OCI-LY7 (cell line): ENCODE data around the gene ATP11A. TPM values are rescaled to one million over a fixed set of nuclear protein-coding genes. Genes with fewer than 3 reads are reported as not detected.

Source experiments
- BruUV-seq: library from RNA; stranded (reverse); fragments of 400-500 nt; replicated peaks from 2 replicates; lab custom pipeline; 2021; lab: Mats Ljungman, UMichigan
- CTCF ChIA-PET: fragments of 300-600 bp; sonication (Branson Sonifier 250); formaldehyde crosslinking; loops from one replicate; lab custom pipeline; 2022; ENCODE audit warnings: antibody characterized with exemption; ENCODE audit not compliant: unreplicated experiment; lab: Charles Lee
- POLR2A ChIA-PET: fragments of 300-600 bp; sonication (Branson Sonifier 250); formaldehyde crosslinking; loops from one replicate; lab custom pipeline; 2022; ENCODE audit warnings: antibody characterized with exemption; lab: Charles Lee
- DNase-seq: peaks from one replicate; pipeline ENCODE4 v3.0.0-alpha.2; 2015; ENCODE audit warnings: low spot score
- H2AFZ ChIP-seq: fragments of 200-600 bp; sonication (generic), shearing (Covaris generic); 2 replicates; pipeline ENCODE4 v1.6.1; 2014; ENCODE audit warnings: mild to moderate bottlenecking, antibody characterized with exemption, low read length, moderate library complexity
- H3K27ac ChIP-seq: fragments of 200-600 bp; sonication (generic); 2 replicates; pipeline ENCODE4 v1.5.1; 2014; ENCODE audit warnings: mixed run types, low read depth, mild to moderate bottlenecking, moderate library complexity, low read length, inconsistent platforms; ENCODE audit not compliant: poor library complexity, severe bottlenecking
- H3K36me3 ChIP-seq: fragments of 200-600 bp; sonication (generic); 2 replicates; pipeline ENCODE4 v1.6.1; 2014; ENCODE audit warnings: mild to moderate bottlenecking, antibody characterized with exemption, low read length, moderate library complexity, mixed read lengths; ENCODE audit not compliant: insufficient read depth
- H3K4me1 ChIP-seq: fragments of 200-600 bp; sonication (generic); 2 replicates; pipeline ENCODE4 v1.5.1; 2014; ENCODE audit warnings: mild to moderate bottlenecking, low read length; ENCODE audit not compliant: insufficient read depth, poor library complexity, severe bottlenecking
- H3K4me2 ChIP-seq: fragments of 200-600 bp; sonication (generic); 2 replicates; pipeline ENCODE4 v1.6.1; 2014; ENCODE audit warnings: mild to moderate bottlenecking, low read length
- H3K4me3 ChIP-seq: fragments of 200-600 bp; sonication (generic); 2 replicates; pipeline ENCODE4 v1.5.1; 2014; ENCODE audit warnings: mild to moderate bottlenecking, low read depth, low read length; ENCODE audit not compliant: poor library complexity, severe bottlenecking
- H3K79me2 ChIP-seq: fragments of 200-600 bp; sonication (generic); 2 replicates; pipeline ENCODE4 v1.6.1; 2016; ENCODE audit warnings: low read depth, mild to moderate bottlenecking, low read length, moderate library complexity, mixed read lengths; ENCODE audit not compliant: insufficient read depth
- H3K9me2 ChIP-seq: fragments of 200-600 bp; sonication (generic); 2 replicates; pipeline ENCODE4 v1.6.1; 2016; ENCODE audit warnings: mild to moderate bottlenecking, low read length, mixed read lengths; ENCODE audit not compliant: insufficient read depth
- H3K9me3 ChIP-seq: fragments of 200-600 bp; sonication (generic); 2 replicates; pipeline ENCODE4 v1.6.1; 2014; ENCODE audit warnings: mild to moderate bottlenecking, mixed run types, low read length, mixed read lengths
- H4K20me1 ChIP-seq: fragments of 200-600 bp; sonication (generic); 2 replicates; pipeline ENCODE4 v1.6.1; 2014; ENCODE audit warnings: mild to moderate bottlenecking, antibody characterized with exemption, low read length, moderate library complexity, mixed read lengths; ENCODE audit not compliant: insufficient read depth
- CTCF ChIP-seq: fragments of 200-600 bp; sonication (generic); conservative IDR thresholded peaks from 2 replicates; pipeline ENCODE4 v1.5.1; 2014; ENCODE audit warnings: mild to moderate bottlenecking, antibody characterized with exemption, low read length, moderate library complexity, mixed read lengths
- EZH2phosphoT487 ChIP-seq: fragments of 200-600 bp; sonication (generic); IDR thresholded peaks from 2 replicates; pipeline ENCODE4 v1.6.1; 2018; ENCODE audit warnings: low read depth, borderline replicate concordance, mild to moderate bottlenecking, mixed run types, antibody characterized with exemption, low read length, moderate library complexity, mixed read lengths
- intact Hi-C: fragments of 100-400 bp; cut with micrococcal nuclease; formaldehyde crosslinking; loops from one replicate; pipeline ENCODE4 v1.10.0; 2022; ENCODE audit not compliant: unreplicated experiment
- total RNA-seq, 2 experiments: library from RNA; depleted of rRNA in 1 of 2; stranded (reverse); fragments of >200 nt in 1 of 2; shearing (Covaris generic) in 1 of 2; gene quantifications; 2 replicates each; pipeline ENCODE4 v1.2.3, GENCODE V29; 2014 to 2022

The ATP11A gene
- total RNA-seq, 2 experiments from 2014 or later, result 8.8 to 23.1 TPM

DNA sequence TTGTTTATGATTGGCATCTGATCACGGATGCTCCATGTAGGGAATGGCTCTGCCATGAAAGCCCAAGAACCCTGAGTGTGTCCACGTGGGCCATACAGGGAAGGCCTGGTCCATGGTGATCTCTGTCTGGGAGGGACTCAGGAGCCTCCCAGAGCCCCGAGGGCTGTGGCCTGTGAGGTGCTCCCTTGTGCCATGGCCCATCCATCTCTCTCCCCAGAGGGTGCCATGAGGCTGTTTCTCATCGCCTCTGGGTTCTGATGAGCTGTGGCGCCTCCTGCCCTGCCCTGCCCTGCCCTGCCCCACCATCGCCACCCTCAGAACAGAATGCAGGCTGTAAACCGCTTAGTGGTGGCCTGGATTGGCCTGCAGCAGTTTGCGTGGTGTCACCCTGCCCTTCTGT, 83.1 kb downstream of the ATP11A start:
- H3K4me2 ChIP-seq, result no peak overlapping the region
- ChIA-PET POLR2A (no interaction called here), CTCF (no interaction called here)
- no peak for DNase-seq
- H2AFZ ChIP-seq, result no peak overlapping the region
- no peak overlapping the region for H3K4me3 ChIP-seq
- TF ChIP-seq EZH2phosphoT487, result no peak
- TF ChIP-seq CTCF, result no peak
- BruUV-seq, result no TSS peak
- H3K27ac ChIP-seq, result no peak overlapping the region
- intact Hi-C loops, result no loop called here
- no peaks in the 10 kb centered on the region for H3K9me3 ChIP-seq
- H3K9me2 ChIP-seq, result no peaks in the 10 kb centered on the region
- no peaks in the 10 kb centered on the region for H4K20me1 ChIP-seq
- no peaks in the 10 kb centered on the region for H3K4me1 ChIP-seq
- no peaks in the 10 kb centered on the region for H3K79me2 ChIP-seq
- no peaks in the 10 kb centered on the region for H3K36me3 ChIP-seq

- no TSS peak for BruUV-seq
Measured at GRCh38 chr13:112773601-112774447, 84.0 kb downstream of the ATP11A start.

More at GRCh38 chr13:112773601-112774447, 84.0 kb downstream of the ATP11A start:
- H3K9me3 ChIP-seq, result no peaks in the 10 kb centered on the region
- intact Hi-C loops, result no loop called here
- H4K20me1 ChIP-seq, result no peaks in the 10 kb centered on the region
- no peak overlapping the region for H2AFZ ChIP-seq
- no peak overlapping the region for H3K27ac ChIP-seq
- H3K36me3 ChIP-seq, result no peaks in the 10 kb centered on the region
- ChIA-PET CTCF (no interaction called here), POLR2A (no interaction called here)
- no peaks in the 10 kb centered on the region for H3K79me2 ChIP-seq
- no peak overlapping the region for H3K4me2 ChIP-seq
- no peak for DNase-seq
- H3K4me3 ChIP-seq, result no peak overlapping the region
- H3K9me2 ChIP-seq, result no peaks in the 10 kb centered on the region
- TF ChIP-seq CTCF (no peak), EZH2phosphoT487 (no peak)
- H3K4me1 ChIP-seq, result no peaks in the 10 kb centered on the region
